NCI-H1436 treated with DMSO at 0.1 percent for 48 hours (cell line): ENCODE measurements around the gene ZDHHC14.

Source experiments
- DNase-seq: peaks from one replicate; lab custom pipeline; 2025; lab: John Stamatoyannopoulos, UW

Gene ZDHHC14

GRCh38 chr6:157516319-157517026 lies 135.5 kb downstream of the ZDHHC14 start:
- no peak for DNase-seq

GRCh38 chr6:157517601-157518359 lies 136.8 kb downstream of the ZDHHC14 start:
- DNase-seq, result no peak

GRCh38 chr6:157518397-157519250 lies 137.6 kb downstream of the ZDHHC14 start:
- DNase-seq, result no peak

- no peak for DNase-seq
Observed at GRCh38 chr6:157519255-157520116, 138.5 kb downstream of the ZDHHC14 start.

GRCh38 chr6:157520117-157520406 lies 139.1 kb downstream of the ZDHHC14 start:
- DNase-seq, result no peak

GRCh38 chr6:157520596-157521361 lies 139.8 kb downstream of the ZDHHC14 start:
- DNase-seq, result no peak

GRCh38 chr6:157521362-157522335 lies 140.7 kb downstream of the ZDHHC14 start:
- no peak for DNase-seq

- no peak for DNase-seq
Observed at GRCh38 chr6:157522472-157522871, 141.5 kb downstream of the ZDHHC14 start.

GRCh38 chr6:157524735-157525134 lies 143.7 kb downstream of the ZDHHC14 start:
- DNase-seq, result no peak

- no peak for DNase-seq
Observed at GRCh38 chr6:157525292-157525889, 144.4 kb downstream of the ZDHHC14 start.

GRCh38 chr6:157525918-157526425 lies 145.0 kb downstream of the ZDHHC14 start:
- no peak for DNase-seq

- DNase-seq, result no peak
Observed at GRCh38 chr6:157527471-157527907, 146.5 kb downstream of the ZDHHC14 start.

GRCh38 chr6:157528931-157529653 lies 148.1 kb downstream of the ZDHHC14 start:
- DNase-seq, result no peak

- DNase-seq, result peak; percentile 31
Observed at GRCh38 chr6:157529654-157530039, 148.7 kb downstream of the ZDHHC14 start.

- no peak for DNase-seq
Observed at GRCh38 chr6:157530126-157530525, 149.1 kb downstream of the ZDHHC14 start.

GRCh38 chr6:157530724-157531168 lies 149.8 kb downstream of the ZDHHC14 start:
- DNase-seq, result no peak

- DNase-seq, result no peak
Observed at GRCh38 chr6:157531169-157531985, 150.4 kb downstream of the ZDHHC14 start.

GRCh38 chr6:157531986-157532365 lies 151.0 kb downstream of the ZDHHC14 start:
- DNase-seq, result no peak
